ENCODE results near the gene CAPN10. TPM values are rescaled to one million over a fixed set of nuclear protein-coding genes. Genes with fewer than 3 reads are reported as not detected.
"Not testable (repeated sequence)": the region's sequence is repeated elsewhere in the genome, so short reads cannot be mapped to it uniquely, and the experiment has no call there.

The CAPN10 gene
- total RNA-seq, 1 experiment from 2014 or later: 31.2 TPM

- not testable (repeated sequence) for DNase-seq (ENCODE audit: low read depth)
These were observed 23.3 kb upstream of the CAPN10 start for GRCh38 chr2:240563231-240563630.

- DNase-seq (ENCODE audit: low read depth): no peak
These were observed 22.5 kb upstream of the CAPN10 start for GRCh38 chr2:240563951-240564560.

GRCh38 chr2:240564561-240565332 lies 21.8 kb upstream of the CAPN10 start:
- DNase-seq (ENCODE audit: low read depth): no peak

- peak; percentile 90 for DNase-seq (ENCODE audit: low read depth)
These were observed 21.0 kb upstream of the CAPN10 start for GRCh38 chr2:240565333-240566202.

- DNase-seq (ENCODE audit: low read depth): peak; percentile 73
These were observed 20.1 kb upstream of the CAPN10 start for GRCh38 chr2:240566203-240567136.

GRCh38 chr2:240567137-240567871 lies 19.2 kb upstream of the CAPN10 start:
- no peak for DNase-seq (ENCODE audit: low read depth)

GRCh38 chr2:240567872-240568677 lies 18.5 kb upstream of the CAPN10 start, which contains the start of gene RNPEPL1:
Gene RNPEPL1, plus strand, starts transcription at chr2:240568484. Its CDS starts 103 bp downstream, at chr2:240568587.
- DNase-seq (ENCODE audit: low read depth): peak; percentile 38

GRCh38 chr2:240568678-240569522 lies 17.6 kb upstream of the CAPN10 start:
- DNase-seq (ENCODE audit: low read depth): peak; percentile 45

GRCh38 chr2:240569523-240569997 lies 17.0 kb upstream of the CAPN10 start:
- DNase-seq (ENCODE audit: low read depth): no peak

- no peak for DNase-seq (ENCODE audit: low read depth)
These were observed 16.5 kb upstream of the CAPN10 start for GRCh38 chr2:240569998-240570530.

- DNase-seq (ENCODE audit: low read depth): no peak
These were observed 15.8 kb upstream of the CAPN10 start for GRCh38 chr2:240570531-240571313.

GRCh38 chr2:240571314-240571973 lies 15.1 kb upstream of the CAPN10 start:
- no peak for DNase-seq (ENCODE audit: low read depth)

GRCh38 chr2:240572141-240573031 lies 14.1 kb upstream of the CAPN10 start:
- no peak for DNase-seq (ENCODE audit: low read depth)

- DNase-seq (ENCODE audit: low read depth): no peak
These were observed 13.4 kb upstream of the CAPN10 start for GRCh38 chr2:240573071-240573515.

All from HT1080 (cell line).